ENCODE data around the gene KLHDC9.

GRCh38 chr1:161121042-161121650 lies 23.0 kb downstream of the KLHDC9 start:
- TF ChIP-seq CHD2 (IDR thresholded peaks at IDR 0.05; ENCODE audit: low read length, partially characterized antibody) (no peak), SMC3 (IDR thresholded peaks at IDR 0.05) (no peak), REST (IDR thresholded peaks at IDR 0.05) (no peak), POLR2A (IDR thresholded peaks at IDR 0.05; ENCODE audit: low read length) (no peak), JUN (IDR thresholded peaks at IDR 0.05) (no peak), CEBPB (IDR thresholded peaks at IDR 0.05) (no peak), ELK1 (IDR thresholded peaks at IDR 0.05; ENCODE audit: low read depth, low read length) (no peak), FOSB (CRISPR knock-in tag; IDR thresholded peaks at IDR 0.05) (no peak)
- TF ChIP-seq, protein P1, sequence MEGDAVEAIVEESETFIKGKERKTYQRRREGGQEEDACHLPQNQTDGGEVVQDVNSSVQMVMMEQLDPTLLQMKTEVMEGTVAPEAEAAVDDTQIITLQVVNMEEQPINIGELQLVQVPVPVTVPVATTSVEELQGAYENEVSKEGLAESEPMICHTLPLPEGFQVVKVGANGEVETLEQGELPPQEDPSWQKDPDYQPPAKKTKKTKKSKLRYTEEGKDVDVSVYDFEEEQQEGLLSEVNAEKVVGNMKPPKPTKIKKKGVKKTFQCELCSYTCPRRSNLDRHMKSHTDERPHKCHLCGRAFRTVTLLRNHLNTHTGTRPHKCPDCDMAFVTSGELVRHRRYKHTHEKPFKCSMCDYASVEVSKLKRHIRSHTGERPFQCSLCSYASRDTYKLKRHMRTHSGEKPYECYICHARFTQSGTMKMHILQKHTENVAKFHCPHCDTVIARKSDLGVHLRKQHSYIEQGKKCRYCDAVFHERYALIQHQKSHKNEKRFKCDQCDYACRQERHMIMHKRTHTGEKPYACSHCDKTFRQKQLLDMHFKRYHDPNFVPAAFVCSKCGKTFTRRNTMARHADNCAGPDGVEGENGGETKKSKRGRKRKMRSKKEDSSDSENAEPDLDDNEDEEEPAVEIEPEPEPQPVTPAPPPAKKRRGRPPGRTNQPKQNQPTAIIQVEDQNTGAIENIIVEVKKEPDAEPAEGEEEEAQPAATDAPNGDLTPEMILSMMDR (IDR thresholded peaks at IDR 0.05), result no peak
- TF ChIP-seq, protein P2, sequence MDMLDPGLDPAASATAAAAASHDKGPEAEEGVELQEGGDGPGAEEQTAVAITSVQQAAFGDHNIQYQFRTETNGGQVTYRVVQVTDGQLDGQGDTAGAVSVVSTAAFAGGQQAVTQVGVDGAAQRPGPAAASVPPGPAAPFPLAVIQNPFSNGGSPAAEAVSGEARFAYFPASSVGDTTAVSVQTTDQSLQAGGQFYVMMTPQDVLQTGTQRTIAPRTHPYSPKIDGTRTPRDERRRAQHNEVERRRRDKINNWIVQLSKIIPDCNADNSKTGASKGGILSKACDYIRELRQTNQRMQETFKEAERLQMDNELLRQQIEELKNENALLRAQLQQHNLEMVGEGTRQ (IDR thresholded peaks at IDR 0.05), result no peak

Measured in A549 (cell line).